ENCODE results near the gene CPNE2.

GRCh38 chr16:57192720-57193486, 100.5 kb downstream of the CPNE2 start:
- TF ChIP-seq CTCF (optimal IDR thresholded peaks at IDR 0.05 in 1 of 3, IDR thresholded peaks at IDR 0.05 in 1 of 3, conservative IDR thresholded peaks at IDR 0.05 in 1 of 3; ENCODE audit: extremely low read depth in 1 of 3, insufficient read depth in 2 of 3, low read length in 3 of 3) (no peak), EZH2 (IDR thresholded peaks at IDR 0.05; ENCODE audit: low read length) (no peak)

Data from keratinocyte (primary cell).